GM21717 (cell line): ENCODE measurements around the gene UPP1.
"Not testable (repeated sequence)": the region's sequence is repeated elsewhere in the genome, so short reads cannot be mapped to it uniquely, and the experiment has no call there.

ENCODE experiments used
- ATAC-seq: cut with Tn5 transposase; IDR thresholded peaks from one replicate; pipeline ENCODE4 v1.9.1; 2021; ENCODE audit warnings: mild to moderate bottlenecking, moderate library complexity; ENCODE audit not compliant: unreplicated experiment

The UPP1 gene

DNA sequence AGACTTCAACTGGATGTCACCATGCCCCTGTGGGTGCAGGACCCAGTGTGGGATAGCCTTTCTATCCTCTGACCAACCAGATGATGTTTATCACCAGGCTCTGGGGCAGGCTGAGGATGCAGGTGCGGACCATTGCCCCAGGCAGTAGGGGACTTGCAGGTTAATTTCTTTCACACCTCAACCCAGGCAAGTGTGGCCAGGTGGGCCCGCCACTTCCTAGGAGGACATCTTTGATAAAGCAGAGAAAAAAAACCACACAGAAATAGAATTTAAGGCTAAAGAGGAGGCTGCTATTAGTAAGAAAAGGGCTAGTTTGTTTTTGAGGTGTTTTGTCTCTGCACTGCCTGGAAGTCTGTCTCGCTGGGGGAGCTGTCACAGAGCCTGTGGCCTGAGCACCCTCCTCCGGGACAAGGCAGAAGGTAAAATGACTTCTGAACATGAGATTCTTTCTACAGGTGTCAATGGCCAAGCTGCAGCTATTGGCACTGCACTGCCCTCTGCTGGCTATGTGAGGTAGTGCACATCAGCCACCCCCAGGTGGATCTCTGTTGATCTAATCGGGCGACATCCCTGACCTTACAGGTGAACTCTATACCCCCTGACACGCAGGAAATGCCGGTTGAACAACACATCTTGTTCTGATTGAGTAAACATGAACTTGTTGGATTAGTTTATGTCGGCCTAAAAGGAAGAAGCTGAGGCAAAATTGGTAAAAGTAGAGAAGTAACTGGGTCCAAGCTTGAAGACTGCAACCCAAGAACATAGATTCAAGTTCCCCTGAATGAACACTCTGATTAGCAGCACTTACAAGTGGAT, 21.0 kb downstream of the UPP1 start:
- peak; percentile 89 for ATAC-seq

DNA sequence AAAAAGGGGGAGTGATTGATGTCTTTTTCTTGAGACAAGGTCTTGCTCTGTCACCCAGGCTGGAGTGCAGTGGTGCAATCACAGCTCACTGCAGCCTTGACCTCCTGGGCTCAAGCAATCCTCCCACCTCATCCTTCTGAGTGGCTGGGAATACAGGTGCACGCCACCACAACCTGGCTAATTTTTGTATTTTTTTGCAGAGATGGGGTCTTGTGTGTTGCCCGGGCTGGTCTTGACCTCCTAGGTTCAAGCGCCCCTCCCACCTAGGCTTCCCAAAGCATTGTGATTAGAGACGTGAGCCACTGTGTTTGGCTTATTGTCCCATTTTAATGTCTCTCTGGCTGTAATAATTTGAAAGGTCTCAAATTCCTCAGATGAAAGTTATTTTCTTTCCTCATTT, 21.8 kb downstream of the UPP1 start:
- ATAC-seq = no peak

DNA sequence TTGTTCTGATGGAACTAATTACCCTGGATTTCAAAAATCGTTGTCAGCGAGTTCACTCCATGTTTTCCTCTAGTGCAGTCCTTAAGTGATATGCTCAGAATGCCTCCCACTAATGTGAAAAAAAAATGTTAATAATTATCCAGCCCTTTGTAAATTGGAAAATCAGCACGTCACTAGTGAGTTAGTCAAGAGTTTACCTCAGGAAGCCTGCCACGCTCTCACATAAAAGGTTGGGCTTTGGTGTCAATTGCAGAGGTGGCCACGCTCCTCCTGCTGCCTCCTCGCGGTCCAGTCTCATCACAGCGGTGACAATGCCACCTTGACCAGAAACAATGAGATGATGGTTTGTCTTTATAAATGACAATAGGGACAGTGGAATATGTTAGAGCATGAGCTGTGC, 22.5 kb downstream of the UPP1 start:
- ATAC-seq = no peak

DNA sequence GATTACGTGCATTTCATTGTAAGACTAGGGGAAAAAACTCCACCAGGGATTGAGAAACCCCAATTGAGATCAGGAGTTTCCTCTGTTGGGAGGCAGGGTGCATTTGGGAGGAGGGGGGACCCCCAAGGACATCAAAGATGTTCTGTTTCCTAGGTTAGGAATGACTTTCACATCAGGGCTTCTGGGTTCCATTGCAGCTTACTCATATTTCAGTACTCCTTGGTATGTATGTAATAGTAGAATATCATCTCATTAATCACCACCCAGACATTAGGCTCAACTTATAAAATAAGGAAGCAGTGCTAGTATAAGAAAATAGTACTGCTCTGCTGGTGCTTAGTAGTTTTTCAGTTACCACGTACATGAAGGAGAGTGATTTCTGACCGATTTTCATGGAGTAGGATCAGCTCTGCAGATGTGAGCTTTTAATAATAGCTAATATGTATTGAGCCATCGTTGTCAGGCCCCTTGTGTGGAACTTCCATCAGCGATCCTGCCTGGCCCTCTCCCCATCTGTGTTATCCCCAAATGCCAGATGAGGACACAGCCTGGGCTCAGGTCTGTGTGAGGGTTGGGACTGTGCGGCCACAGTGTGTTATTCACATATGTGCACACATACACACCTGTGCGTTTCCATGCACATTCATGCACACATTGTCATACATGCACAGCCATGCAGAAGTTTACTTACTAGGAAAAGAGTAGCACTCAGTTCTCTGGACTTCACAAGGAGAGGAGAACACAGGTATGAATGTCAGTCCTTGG, 23.5 kb downstream of the UPP1 start:
- ATAC-seq = no peak

DNA sequence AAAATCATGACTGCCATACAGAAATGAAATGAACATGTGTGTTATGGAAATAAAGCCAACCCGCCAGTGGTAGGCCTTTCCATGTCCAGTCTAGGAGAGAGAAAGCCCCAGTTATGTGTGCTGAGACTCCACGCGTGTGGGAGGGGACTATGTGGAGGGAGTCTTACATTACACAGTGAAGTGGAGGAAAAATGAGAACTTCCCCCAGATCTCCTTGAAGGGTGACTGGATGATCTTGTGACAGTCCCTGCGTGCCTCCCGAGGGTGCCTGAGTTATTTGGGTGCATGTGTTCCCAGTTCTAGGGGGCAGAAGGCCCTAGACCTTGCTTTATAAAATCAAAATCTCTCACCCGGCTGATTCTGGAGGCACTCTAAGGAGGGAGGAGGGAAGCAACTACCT, 24.2 kb downstream of the UPP1 start:
- ATAC-seq = no peak

DNA sequence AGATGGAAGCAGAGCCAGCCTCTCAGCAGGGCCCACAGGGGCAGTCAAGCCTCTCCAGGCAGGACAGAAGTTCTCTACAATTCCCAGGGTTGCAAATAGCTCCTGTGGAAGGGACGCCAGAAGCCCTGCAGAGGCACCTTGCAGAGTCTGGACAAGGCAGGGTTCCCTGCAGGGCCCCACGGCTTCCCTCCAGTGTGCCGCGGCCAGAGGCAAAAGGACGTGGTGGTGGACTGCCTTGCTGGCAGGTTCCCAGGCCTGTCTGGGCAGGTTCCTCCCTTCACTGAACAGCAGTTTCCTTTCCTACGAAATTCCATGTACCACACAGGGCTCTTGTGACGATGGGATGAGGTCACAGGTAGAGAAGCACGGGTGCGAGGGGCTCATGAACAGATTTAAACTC, 25.1 kb downstream of the UPP1 start:
- no peak for ATAC-seq

DNA sequence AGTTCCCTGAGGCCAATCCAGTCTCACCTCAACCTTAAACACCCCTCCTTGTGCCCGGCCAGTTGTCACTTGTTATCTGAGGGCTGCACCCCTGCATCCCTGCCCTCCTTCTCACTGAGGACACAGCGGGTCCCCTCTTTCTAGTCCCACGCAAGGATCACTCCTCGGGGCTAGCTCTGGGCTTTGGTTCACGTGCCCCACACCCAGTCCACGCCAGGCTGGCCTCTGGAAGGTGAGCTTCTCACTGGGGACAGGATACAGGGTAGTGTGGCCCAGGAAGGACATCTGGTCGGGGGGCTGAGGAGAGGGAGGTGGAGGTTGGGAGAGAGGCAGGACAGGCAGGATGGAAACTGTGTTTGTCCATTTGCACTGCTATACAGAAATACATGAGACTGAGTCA, 25.5 kb downstream of the UPP1 start:
- no peak for ATAC-seq

DNA sequence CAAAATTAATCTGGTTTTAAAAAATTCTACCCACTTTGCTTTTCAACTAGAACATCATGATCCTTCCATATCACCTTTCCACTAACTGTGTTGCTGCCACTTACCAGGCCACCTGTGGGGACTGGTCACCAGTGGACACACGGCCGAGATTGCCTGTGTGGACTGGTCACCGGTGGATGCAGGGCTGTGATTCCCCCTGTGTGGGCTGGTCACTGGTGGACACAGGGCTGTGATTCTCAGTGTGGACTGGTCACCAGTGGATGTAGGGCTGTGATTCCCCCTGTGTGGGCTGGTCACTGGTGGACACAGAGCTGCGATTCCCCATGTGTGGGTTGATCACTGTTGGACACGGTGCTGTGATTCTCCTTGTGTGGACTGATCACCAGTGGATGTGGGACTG, 27.0 kb downstream of the UPP1 start:
- ATAC-seq = no peak

DNA sequence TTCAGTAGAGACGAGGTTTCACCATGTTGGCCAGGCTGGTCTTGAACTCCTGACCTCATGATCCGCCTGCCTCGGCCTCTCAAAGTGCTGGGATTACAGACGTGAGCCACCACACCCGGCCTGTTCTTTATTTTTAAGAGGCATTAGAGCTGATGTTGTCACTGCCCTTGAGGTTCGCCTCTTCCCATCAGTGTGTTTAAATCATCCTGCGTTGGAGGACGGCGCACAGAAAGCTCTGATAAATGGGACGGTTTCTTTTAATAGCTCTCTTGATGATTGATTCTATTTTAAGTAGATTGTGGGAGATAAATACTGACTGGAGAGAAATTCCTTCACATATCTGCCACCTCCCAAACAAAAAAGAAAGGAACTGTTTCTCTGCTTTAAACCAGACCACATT, 29.0 kb downstream of the UPP1 start:
- no peak for ATAC-seq

DNA sequence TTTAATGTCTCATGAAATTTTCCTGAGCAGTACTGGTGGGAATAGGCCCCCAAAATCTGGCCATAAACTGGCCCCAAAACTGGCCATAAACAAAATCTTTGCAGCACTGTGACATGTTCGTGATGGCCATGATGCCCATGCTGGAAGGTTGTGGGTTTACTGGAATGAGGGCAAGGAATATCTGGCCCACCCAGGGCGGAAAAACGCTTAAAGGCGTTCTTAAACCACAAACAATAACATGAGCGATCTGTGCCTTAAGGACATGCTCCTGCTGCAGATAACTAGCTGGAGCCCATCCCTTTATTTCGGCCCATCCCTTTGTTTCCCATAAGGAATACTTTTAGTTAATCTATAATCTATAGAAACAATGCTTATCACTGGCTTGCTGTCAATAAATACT, 31.5 kb downstream of the UPP1 start:
- ATAC-seq = not testable (repeated sequence)

DNA sequence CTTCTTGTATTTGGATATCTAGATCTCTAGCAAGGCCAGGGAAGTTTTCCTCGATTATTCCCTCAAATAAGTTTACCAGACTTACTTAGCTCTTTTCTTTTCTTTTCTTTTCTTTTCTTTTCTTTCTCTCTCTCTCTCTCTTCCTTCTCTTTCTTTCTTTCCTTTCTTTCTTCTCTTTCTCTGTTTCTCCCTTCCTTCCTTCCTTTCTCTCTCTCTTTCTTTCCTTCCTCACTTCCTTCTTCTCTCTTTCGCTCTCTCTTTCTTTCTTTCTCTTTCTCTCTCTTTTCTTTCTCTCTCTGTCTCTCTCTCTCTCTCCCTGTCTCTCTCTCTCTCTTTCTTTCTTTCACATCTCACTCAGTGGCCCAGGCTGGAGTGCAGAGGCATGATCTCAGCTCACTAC, 37.0 kb downstream of the UPP1 start:
- no peak for ATAC-seq

DNA sequence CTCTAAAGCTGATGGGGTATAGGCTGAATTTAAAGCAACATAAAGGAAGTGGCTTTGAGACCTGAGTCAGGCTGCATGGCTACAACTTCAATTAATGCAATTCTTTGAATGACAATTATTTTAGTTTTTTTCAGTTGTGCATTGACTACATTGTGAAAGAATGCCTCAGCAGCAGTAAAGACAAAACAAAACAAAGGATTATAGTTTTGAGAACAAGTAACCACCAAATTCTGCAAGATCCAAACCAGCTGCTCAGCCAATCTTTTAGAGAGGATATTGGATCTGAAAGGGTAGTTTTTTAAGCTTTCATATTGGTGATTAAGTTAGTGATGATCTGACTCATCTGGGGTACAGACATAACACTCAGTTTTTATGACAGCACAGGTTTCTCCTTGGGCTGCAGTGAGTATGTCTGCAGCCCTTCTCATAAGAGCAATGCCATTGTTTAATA, 41.6 kb downstream of the UPP1 start:
- peak; percentile 80 for ATAC-seq

DNA sequence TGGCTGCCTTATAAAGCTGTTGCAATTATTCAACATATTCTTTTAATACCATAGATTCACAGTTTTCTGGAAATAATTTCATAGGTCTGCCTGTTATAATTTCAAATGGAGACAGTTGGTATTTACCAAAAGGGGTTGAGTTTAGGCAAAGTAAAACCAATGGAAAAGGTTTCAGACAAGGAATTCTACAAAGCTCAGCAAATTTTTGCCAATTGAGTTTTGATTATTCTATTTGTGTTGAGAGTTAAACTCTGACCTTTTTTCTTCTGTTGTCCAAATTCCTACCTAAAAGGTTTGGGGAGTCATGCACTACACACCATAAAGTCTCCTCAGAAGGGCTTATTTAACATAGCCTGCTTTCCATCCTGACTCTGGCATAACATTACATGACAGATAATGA, 43.7 kb downstream of the UPP1 start:
- no peak for ATAC-seq

DNA sequence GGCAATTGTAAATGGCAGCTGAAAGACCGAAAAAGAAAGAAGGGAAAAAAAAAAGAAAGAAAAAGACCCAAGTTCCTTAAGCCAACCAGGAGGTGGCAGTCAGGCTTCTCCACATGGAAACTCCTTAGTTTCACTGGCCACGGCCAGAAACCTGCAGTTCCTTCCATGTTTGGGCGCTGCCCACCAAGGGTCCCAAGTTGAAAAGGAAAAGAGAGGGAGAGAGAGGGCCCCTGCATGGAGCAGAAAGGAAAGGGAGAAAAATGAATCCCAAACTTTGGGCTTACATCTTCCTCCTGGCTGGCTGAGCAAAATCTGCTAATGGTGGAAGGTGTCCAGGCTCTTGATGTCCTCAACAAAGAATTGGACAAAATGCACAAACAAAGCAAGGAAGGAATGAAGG, 50.4 kb downstream of the UPP1 start:
- no peak for ATAC-seq

DNA sequence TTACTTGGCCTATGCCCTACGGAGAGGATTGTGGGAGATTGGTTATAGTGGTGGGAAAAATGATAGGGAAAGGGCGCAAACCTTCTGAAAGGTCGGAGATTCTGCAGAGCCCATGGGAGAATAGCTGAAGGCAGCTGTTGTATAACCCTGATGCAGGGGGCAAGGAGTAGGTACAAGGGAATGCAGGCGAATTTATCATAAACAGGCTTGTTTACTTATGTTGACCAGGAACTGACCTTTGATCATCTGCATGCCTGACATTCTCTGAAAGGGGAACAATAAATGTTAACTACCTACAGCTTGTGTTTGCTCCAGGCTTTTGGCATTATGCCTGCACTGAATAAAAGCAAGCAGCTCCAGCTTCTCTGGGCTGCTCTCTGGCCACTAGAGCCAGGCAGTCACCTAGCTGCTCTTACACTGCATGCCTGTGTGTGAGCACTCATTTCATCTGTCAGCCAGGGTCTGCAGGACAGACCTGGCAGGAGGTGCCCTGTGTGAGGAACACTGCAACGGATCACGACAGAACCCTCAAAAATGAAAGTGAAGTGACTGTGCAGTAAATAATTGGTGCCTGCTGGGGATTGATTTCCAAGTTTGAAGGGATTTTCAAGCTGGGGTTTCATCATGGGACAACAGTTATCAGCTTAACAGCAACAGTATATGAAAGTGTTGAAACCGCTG, 51.1 kb downstream of the UPP1 start:
- no peak for ATAC-seq

DNA sequence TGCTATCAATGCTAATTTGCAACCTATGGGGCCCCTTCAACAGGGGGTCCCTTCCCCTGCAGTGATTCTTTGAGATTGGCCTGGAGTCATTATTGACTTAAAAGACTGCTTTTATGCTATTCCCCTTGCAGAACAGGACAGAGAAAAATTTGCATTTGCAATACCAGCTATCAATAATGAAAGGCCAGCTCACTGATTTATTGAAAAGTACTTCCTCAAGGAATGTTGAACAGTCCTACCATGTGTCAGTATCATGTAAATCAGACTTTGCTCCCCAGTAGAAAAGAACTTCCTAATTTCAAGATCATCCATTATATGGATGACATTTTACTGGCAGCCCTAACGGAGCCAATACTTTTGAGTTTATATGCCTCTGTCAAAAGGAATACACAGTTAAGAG, 52.5 kb downstream of the UPP1 start:
- ATAC-seq = no peak

DNA sequence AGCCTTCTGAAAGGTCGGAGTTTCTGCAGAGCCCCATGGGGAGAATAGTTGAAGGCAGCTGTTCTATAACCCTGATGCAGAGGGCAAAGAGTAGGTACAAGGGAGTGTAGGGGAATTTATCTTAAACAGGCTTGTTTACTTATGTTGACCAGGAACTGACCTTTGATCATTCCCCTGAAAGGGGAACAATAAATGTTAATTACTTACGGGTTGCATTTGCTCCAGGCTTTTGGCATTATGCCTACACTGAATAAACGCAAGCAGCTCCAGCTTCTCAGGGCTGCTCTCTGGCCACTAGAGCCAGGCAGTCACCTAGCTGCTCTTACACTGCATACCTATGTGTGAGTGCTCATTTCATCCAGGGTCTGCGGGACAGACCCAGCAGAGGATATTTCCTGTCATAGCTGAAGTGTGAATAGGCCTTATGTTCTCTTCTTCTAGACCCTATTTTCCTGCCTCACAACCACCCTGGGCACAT, 55.3 kb downstream of the UPP1 start:
- ATAC-seq = no peak

DNA sequence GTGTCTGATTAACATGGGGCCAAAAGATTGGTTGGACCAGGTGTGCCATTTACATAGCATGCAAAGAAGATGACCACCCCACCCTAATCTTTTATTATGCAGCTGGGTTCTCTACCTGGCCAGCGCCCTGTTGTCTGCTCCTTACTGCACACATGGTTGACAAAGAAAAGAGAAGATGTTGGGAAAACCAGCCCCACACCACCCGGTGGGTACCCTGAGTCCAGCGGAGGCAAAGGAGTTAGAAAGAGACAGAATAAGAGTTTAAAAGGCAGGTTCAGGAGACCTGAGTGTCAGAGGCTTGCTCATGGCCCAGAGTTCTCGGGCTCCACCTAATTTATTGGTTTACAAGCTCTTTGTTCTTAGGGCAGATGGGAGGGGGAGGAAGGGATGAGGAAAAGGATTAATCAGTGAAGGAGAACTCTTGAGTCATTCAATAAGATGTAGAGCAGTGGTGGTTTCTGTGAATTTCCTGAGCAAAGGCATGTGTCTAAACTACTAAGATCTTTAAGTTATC, 58.1 kb downstream of the UPP1 start:
- ATAC-seq = no peak

DNA sequence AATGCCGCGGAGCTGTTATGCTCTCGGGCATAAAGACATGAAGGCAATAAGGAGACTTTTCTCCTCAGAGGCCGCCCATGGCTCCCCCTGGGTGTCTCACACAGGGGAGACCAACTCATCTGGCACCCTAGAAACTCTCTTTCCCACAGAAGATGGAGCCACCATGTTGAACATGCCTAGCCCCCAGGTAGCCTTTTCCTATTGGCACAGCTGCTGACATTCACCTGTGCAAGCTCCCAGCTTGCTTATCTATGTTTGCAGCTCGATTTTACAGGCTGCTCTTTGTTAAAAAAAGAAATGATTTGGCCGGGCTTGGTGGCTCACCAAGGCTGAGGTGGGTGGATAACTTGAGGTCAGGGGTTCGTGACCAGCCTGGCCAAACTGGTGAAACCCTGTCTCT, 58.6 kb downstream of the UPP1 start:
- not testable (repeated sequence) for ATAC-seq

DNA sequence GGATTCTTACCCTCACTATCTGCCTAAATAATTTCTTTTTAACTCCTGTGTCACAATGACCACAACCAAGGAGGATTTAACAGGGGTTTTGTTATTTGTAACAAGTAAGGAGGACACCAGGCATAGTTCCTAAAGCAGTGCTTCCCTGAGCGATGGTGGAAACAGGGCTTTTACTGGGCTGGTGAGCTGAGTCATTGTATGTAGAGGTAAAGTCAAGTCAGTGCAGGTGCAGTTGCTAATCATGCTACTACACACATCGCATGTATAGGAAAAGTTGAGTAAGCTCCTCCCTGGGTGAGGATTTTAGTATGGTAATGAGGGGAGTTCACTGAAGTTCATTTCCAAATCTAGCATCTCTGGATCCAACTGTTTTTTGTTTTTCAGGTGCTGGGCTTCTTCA, 59.2 kb downstream of the UPP1 start:
- no peak for ATAC-seq

DNA sequence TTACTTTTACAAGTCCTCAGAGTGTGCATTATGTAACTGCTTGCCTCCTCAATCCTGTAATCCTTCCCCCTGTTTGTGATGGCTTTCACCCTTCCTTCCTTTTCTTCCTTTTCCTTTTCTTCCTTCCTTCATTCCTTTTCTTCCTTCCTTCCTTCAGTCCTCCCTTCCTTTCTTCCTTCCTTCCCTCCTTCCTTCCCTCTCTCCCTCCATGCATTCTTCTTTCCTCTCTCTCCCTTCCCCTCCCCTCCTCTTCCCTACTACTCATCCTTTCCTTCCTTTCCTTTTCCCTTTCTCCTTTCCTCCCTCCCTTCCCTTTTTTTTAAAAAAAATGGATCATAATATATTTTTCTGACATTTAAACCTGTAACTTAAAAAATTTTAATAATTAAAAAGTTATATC, 60.0 kb downstream of the UPP1 start:
- ATAC-seq = no peak
